Stimulated activated CD8-positive, alpha-beta memory T cell treated with anti-CD3 and anti-CD28 coated beads, Interleukin-2, amount 100 ng/mL, for 48 hours (primary cell): ENCODE results near the gene SH3GL3.

ENCODE experiments used
- DNase-seq, 2 donors: peaks; one replicate each; pipeline ENCODE4 v3.0.0-alpha.2; 2020; ENCODE audit warnings: low read depth in 2 of 2

Gene SH3GL3

GRCh38 chr15:83612898-83613635, 165.9 kb downstream of the SH3GL3 start:
- no peak for DNase-seq

DNA sequence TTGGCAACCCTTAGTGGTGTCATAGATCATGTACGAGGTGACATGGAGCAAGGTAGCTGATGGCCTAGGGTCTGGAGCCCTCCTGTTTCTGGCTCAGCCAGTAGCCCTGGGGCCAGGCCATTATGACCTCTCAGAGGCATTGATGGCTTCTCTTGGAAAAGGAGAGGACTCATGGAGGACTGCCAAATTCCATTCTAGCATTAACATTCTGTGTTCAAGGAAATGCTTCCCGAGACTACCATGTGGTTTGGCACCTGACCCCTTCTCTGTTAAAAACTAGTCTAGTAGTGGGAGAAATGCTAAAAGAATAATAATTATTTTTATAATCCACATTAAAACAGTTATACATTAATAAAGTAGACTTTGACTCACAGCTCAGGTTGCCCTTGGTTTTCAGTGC, 166.6 kb downstream of the SH3GL3 start:
- no peak for DNase-seq

DNA sequence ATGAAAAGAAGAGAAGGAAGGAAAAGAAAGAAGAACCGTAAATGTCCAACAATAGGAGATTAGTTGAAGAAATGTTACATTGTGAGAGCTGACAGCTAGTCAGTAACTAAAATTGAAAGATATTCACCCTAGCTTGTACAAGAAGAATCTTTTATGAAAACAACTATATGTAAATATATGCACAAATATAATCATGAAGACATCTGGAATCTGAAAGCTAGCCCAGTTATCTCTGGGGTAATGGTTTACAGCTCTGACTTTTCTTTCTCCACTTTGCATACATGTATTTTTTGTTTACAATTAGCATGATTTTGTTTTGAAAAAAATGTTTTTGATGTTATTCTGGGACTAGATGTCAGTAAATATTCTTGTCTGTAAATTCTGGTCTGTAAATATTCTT, 169.7 kb downstream of the SH3GL3 start:
- DNase-seq: no peak

- no peak for DNase-seq
Measured at GRCh38 chr15:83626171-83626802, 179.1 kb downstream of the SH3GL3 start.

DNA sequence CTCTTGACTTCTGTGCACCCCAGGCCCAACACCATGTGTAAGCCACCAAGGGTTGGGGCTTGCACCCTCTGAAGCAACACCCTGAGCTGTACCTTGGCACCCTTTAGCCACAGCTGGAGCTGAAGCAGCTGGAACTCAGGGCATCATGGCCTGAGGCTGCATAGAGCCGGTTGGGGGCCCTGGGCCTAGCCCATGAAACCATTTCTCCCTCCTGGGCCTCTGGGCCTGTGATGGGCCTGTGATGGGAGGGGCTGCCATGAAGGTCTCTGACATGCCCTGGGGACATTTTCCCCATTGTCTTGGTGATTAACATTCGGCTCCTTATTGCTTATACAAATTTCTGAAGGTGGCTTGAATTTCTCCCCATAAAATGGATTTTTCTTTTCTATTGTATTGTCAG, 184.4 kb downstream of the SH3GL3 start:
- no peak for DNase-seq

DNA sequence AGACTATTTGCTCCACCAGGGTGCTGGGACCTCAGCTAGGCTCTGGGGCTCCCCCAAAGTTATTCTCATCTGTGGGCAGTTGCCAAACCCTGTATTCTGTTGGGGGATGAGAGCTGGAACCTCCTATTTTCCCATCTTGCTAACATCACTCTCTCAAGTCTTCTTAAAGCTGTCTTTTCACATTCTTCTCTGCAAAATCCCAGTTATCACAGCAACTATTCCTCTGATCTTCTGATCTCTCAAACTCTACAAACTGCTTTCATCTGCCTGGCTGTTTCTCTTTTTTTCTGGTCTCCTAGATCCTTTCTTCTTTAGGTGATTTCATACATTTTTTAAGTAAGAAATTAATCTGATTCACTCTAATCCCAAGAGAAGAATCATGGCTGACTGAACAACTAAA, 196.1 kb downstream of the SH3GL3 start:
- DNase-seq: no peak

- DNase-seq: no peak
Measured at GRCh38 chr15:83644439-83644838, 197.3 kb downstream of the SH3GL3 start.

GRCh38 chr15:83650831-83651230, 203.7 kb downstream of the SH3GL3 start:
- no peak for DNase-seq

- DNase-seq: no peak
Measured at GRCh38 chr15:83651541-83651940, 204.4 kb downstream of the SH3GL3 start.

- no peak for DNase-seq
Measured at GRCh38 chr15:83652626-83653204, 205.6 kb downstream of the SH3GL3 start.

GRCh38 chr15:83653288-83653638, 206.1 kb downstream of the SH3GL3 start:
- no peak for DNase-seq

GRCh38 chr15:83653639-83654378, 206.7 kb downstream of the SH3GL3 start, which contains the start of gene ADAMTSL3:
Gene ADAMTSL3 (plus strand): TSS chr15:83654123. CDS start chr15:83655762, 1,639 bp downstream.
- DNase-seq: no peak

DNA sequence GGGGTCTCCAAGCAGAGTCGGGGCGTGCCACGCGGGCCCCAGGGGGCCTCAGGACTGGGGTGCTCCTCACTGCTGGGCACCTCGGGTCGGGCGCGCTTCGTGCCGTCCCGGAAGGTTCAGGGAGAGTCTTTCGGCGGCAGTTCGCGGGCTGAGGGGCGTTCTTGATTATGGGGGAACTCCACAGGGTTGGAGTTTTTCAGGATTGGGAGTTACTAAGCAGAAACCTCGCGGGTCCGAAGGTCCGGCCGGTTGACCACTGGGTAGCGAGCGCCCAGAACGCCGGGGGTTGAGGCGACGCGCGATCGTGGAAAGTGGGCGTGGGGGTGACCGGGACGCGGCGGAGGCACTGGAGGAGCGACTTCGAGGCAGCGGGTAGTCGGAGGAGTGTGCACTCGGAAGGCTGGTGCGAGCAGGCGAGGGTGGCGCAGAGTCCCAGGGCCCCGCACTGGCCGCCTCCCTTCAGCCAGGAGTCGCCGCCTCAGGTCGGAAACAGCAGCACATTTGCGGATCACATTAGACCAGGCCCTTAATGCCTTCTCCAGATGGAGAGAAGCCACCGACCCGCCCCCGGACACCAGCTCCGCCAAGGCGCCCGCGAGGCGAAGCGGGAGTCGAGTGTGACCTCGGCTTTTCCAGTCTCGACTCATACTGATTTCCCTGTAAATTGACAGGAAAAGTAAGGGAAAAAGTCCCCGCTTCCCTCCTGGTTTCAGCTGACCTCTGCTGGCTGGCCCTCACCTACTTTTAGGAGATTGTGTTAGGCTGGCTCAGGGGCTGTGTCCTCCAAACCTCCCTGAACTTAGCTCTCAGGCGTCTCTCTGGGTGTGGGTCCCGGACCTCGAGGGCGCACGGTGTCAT, 207.5 kb downstream of the SH3GL3 start:
- DNase-seq: no peak

GRCh38 chr15:83655237-83655616, 208.1 kb downstream of the SH3GL3 start:
- no peak for DNase-seq

DNA sequence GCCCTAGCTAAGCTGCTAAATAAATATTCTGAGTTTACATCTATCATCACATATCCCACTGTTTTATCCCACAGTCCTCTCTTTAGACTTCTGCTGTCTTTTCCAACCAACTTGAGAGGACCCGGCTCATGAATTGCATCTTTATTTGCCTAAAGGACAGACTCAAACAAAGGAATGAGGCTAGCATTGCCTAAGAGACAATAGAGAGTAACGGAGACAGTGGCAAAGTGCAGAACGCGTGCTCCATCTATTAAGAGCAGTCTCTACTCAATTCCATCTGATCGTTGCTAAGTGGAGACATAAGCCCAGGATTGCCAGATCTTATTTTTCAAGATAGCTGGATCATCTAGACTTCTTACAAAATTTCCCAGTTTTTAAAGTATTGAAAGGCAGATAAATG, 209.1 kb downstream of the SH3GL3 start:
- DNase-seq: no peak

GRCh38 chr15:83656943-83657528, 209.9 kb downstream of the SH3GL3 start:
- DNase-seq: no peak

DNA sequence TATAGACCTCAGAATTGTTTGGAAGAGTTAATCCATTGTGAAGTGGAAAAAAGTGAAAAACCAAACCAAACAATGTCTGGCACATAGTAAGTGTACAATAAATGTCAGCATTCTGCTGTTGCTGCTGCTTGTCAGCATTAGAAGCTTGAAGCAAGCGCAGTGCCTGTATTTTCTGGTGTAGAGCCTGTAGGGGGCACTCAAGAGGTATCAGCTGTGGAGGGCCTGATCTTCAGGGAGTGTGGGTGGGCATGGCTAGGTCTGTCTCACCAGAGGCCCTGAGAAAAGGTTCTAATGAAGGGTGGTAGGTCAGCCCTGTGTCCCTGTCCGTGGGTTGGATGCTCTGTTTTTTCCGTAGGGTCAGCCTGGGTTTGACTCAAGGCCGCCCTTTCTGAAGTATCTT, 210.4 kb downstream of the SH3GL3 start:
- no peak for DNase-seq

- DNase-seq: no peak
Measured at GRCh38 chr15:83658430-83659416, 211.6 kb downstream of the SH3GL3 start.

DNA sequence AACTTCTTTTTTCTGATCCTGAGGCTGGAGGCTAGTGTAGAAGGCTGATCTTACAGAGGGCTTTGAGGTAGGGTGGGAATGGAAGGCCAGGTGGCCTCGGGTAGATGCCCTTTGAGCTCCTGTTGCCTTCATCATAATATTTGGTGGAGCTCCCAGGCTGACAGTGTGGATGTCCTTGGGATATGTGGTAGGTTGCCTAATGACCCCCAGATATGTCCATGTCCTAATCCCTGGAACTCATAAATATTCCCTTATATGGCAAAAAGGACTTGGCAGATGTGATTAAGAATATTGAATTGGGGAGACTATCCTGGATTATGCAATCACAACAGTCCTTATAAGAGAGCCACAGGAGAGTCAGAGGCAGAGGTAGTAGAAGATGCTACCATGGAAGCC, 212.3 kb downstream of the SH3GL3 start:
- DNase-seq: no peak

GRCh38 chr15:83665480-83665879, 218.3 kb downstream of the SH3GL3 start:
- no peak for DNase-seq
